SKM-1 treated with dmso at 0.1 percent for 144 hours (cell line): ENCODE results near the gene NLN.
"Not testable (repeated sequence)": the region's sequence is repeated elsewhere in the genome, so short reads cannot be mapped to it uniquely, and the experiment has no call there.

Experiments used
- DNase-seq: peaks from one replicate; lab custom pipeline; 2025; ENCODE audit not compliant: unreplicated experiment; lab: John Stamatoyannopoulos, UW

The NLN gene

DNA sequence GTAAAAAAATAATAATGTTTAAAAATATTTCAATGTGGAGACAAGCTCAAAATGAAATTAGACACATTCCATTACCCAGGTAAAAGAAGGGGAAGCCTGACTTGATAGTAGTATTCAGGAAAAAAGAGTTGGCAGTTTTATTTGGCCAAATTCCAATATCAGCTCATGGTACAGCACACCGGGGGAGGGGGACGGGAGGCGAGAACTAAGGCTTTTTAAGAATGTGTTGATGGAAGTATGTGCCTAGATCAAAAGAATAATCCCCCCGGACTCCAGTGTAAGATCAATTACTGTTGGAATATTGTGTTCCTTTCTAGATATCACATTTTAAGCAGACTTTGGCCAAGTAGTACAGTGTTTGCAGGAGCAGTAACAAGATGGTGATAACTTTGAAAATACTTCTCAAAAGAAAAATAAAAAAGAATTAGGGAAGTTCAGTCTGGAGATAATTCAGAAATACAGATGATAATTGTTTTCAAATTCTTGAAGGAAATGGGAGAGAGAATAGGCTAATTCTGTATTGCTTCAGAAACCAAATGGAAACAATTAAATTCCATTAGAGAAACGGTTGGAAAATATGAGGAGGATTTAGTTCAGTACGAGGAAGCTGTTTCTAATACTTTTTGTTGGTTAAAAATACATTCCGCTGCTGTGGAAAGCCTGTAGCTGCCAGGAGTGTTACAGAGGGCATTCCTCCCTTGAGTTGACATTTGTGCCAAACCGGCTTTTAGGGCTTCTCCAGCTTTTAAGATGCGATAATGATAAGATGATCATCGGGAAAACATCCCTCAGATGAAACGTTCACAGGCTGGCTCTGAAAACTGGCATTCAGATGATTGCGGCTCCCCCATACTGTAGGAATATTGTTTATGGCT is 106.3 kb downstream of the NLN start:
- DNase-seq: no peak

DNA sequence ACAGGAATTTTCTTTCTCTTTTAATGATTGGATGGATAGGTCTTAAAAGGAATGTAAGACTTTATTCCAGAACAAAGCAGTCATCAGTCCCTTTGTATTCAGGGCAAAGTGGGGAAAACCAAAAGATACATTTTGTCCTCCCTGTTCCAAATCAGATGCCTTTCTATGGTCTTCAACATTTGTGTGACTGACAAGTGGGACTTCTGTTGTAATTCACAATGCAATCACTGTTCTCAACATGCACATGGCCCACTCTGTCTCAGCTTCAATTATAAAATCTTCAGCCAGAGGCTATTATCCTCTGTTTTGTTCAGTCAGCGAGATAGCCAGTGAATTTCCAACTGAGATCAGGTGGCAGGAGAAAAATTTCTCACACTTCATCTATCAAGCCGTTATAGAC is 108.9 kb downstream of the NLN start:
- DNase-seq: no peak

DNA sequence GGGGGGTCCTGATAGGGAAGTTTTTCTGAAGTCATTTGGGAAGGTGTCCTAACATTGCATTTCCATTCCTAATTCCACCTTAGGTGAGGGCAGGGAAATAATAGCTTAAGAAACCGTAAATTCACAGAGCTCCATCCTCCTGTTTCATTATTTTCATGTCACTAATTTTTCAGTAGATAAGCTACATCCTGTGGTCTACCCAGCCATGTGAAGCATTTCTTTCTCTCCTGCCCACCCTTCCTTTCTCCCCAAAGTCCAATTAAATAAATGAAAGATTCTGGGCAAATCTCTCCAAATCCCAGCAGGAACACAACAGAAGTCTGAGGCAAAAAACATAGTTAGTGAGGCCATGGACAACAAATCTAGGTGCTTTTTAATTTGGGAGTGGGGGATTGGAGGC is 109.3 kb downstream of the NLN start:
- DNase-seq: no peak

- no peak for DNase-seq
Observed at GRCh38 chr5:65832152-65832551, 110.1 kb downstream of the NLN start.

DNA sequence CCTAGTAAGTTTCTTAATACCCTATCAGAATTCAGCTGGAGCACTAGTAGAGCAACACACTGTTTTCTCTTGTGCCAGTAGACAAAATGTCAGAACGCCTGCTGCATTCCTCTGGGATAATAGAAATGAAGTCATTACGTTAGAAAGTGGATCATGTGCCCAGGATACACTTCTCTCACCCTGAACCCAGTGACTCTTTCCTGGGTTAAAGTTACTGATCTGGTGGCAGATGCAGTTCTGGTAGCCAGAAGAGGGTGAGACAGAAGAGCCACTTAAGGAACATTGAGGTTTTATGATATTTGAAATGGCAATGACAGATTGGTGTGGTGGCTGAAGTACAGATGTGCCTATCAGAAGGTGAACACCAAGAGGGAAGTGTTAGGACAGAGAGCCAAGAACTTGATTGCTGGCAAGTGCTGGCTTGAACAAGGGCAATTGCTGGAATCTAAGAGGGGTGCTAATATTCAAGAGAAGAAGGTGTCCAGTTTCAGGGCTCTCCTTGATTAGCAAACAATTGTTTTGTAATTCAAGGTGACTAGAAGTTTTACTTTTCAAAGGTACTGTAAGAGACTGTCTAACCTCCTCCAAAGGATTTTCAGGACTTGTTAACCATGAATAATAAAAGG is 110.7 kb downstream of the NLN start:
- DNase-seq: no peak

DNA sequence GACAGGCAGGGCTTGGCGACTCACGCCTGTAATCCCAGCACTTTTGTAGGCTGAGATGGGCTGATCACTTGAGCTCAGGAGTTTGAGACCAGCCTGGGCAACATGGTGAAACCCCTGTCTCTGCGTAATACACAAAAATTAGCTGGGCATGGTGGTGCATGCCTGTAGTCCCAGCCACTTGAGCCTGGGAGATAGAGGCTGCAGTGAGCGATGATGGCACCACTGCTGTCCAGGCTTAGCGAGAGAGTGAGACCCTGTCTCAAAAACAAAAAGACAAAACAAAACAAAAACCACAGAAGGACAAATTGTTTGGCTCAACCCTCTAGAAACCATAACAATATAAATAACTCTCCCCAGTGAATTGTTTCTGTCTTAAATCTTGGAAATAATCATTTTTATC is 111.8 kb downstream of the NLN start:
- DNase-seq: no peak

GRCh38 chr5:65834306-65834705 is 112.3 kb downstream of the NLN start:
- DNase-seq: no peak

- DNase-seq: no peak
Observed at GRCh38 chr5:65835191-65835590, 113.2 kb downstream of the NLN start.

DNA sequence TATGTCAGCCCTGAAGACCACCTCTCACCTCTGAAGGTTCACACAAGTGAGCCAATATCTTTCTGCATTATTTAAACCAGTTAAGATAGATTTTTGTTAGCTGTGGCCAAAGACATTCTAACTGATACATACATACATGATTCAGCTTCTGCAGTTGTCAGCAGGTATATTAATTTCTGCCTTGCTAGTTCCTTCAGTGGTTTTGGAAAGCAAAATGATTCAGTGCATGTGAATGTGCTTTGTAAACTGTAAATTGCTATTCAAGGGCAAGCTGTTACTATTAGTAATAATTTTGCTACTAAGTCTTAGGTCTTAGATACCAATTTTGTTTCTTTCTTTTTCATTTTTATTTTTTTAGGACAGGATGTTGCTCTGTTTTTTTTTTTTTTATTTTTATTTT is 115.1 kb downstream of the NLN start:
- no peak for DNase-seq

- DNase-seq: not testable (repeated sequence)
Observed at GRCh38 chr5:65839170-65839569, 117.2 kb downstream of the NLN start.

- DNase-seq: no peak
Observed at GRCh38 chr5:65840071-65840470, 118.1 kb downstream of the NLN start.

DNA sequence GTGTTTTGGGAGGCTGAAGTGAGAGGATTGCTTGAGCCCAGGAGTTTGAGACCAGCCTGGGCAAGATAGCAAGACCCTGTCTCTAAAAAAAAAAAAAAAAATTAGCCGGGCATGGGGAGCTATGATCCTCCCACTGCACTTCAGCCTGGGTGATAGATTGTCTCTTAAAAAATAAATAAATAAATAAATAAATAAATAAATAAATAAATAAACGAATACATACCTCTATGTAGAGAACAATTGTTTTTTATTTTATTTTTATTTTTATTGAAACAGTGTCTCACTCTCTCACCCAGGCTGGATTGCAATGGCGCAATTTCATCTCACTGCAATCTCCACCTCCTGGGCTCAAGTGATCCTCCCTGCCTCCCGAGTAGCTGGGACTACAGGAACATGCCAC is 122.8 kb downstream of the NLN start:
- not testable (repeated sequence) for DNase-seq

DNA sequence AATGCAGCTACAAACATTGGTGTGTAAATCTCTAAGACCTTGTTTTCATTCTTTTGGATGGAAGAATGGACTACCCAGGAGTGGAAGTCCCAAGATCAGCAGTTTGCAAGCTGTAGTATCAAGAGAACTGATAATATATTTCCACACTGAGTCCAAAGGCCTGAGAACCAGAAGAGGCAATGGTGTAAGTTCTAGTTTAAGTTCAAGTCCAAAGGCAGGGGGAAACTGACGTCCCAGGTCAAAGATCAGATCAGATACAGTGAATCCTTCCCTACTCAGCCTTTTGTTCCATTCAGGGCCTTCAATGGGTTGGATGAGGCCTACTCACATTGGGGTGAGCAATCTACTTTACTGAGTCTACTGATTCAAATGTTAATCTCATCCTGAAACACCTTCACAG is 124.1 kb downstream of the NLN start:
- no peak for DNase-seq

GRCh38 chr5:65847019-65847418 is 125.0 kb downstream of the NLN start:
- not testable (repeated sequence) for DNase-seq

GRCh38 chr5:65849918-65850317 is 127.9 kb downstream of the NLN start:
- not testable (repeated sequence) for DNase-seq

DNA sequence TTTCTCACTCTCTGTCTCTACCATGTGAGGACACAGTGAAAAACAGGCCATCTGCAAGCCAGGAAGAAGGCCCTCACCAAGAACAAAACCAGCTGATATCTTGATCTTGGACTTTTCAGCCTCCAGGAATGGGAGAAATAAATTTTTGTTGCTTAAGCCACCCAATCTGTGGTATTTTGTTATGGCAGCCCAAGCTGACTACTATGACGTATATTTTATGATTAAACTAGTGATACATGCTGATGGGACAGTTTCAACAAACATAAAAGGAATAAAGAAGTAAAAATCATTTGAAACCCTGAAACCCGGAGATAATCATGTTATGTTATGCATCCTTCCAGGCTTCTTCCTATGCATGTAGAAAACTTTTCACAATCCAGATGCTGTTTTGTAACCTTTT is 132.9 kb downstream of the NLN start:
- no peak for DNase-seq

DNA sequence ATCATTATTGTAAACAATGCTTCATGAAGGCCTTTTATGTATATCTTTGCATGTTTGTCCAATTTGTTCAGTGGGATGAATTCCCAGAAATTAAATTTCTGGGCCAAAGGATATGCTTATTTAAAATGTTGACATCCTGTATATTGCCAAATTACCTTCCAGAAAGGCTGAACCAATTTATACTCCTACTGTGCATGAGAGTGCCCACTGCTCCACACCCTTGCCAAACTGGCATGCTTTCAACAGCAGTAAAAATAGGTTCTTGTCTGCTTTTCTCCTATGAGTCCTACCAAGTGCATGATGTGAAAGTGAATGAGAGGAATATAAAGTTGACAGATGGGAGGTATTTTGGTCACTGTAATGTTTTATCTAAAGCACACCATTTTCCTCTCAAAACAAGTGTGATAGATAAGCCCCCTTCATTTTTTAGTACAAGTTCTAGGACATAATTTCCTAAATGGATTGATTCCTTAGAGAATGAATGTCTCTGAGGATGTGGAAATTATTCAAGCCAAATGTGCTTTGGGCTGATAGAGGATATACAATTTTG is 133.8 kb downstream of the NLN start:
- DNase-seq: no peak

DNA sequence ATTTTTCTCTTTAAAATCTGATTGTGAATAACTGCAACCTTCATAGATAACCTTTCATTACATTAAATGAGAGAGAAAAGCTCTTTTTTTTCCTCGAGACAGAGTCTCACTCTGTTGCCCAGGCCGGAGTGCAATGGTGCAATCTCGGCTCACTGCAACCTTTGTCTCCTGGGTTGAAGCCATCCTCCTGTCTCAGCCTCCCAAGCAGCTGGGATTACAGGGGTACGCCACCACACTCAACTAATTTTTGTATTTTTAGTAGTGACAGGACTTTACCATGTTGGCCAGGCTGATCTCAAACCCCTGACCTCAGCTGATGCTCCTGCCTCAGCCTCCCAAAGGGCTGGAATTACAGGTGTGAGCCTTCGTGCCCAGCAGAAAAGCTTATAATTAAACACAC is 134.5 kb downstream of the NLN start:
- DNase-seq: no peak

DNA sequence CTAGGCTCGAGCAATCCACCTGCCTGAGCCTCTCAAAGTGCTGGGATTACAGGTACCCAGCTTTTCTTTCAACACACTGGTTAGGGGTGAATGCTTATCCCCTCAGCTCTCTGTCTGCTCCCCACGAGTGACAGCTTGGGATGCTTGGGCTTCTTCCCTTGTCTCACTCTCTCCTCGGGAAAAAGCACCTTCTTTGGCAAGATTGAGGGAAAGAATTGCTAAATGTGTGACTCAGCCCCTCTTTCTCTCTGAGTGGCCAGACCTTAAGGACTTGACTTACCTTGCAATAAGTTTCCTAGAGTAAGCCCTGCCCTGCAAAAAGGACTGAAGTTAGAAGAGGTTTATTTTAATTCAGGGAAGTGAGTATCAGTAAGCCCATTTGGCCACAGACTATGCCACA is 136.3 kb downstream of the NLN start:
- no peak for DNase-seq

DNA sequence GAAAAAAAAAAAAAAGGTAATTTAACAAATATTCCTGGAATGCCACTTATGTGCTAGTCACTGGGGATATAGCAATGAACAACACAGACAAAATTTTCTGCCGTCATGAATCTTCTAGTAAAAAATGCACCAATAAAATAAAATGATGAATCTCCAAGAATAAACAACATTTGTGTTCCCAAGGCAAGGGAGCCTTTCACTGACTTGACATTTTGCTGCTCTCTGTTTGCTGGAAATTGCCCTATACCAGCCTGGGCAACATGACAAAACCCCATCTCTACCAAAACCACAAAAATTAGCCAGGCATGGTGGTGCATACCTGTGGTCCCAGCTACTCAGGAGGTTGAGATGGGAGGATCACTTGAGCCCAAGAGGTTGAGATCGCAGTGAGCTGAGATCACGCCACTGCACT is 139.8 kb downstream of the NLN start:
- DNase-seq: no peak

- DNase-seq: no peak
Observed at GRCh38 chr5:65862384-65862783, 140.4 kb downstream of the NLN start.

- no peak for DNase-seq
Observed at GRCh38 chr5:65863747-65864146, 141.7 kb downstream of the NLN start.
